A549 (cell line): ENCODE measurements around the gene PTPRCAP. TPM values are rescaled to one million over a fixed set of nuclear protein-coding genes. Genes with fewer than 3 reads are reported as not detected.

ENCODE experiments used
- ATAC-seq, 2 experiments: fragments of 200-7000 bp in 1 of 2; fragments of >200 bp in 1 of 2; cut with Nextera tagmentation in 1 of 2; cut with Tn5 transposase in 1 of 2; 3 replicates each; pipeline versions ENCODE4 v1.8.0 to v1.9.1; 2018 to 2020; ENCODE audit warnings: mild to moderate bottlenecking in 1 of 2, moderate library complexity in 1 of 2
- CTCF ChIA-PET: fragments of 300-600 bp; sonication (Branson Sonifier 250); formaldehyde crosslinking; extraction: SDS; loops from one replicate; lab custom pipeline; 2021; ENCODE audit warnings: antibody characterized with exemption, inconsistent platforms; lab: Yijun Ruan, JAX
- POLR2A ChIA-PET: fragments of 350-600 bp; formaldehyde crosslinking; extraction: SDS; loops from one replicate; lab custom pipeline; 2021; ENCODE audit warnings: antibody characterized with exemption, inconsistent platforms; lab: Yijun Ruan, JAX
- DNase-seq, 2 experiments: peaks; one replicate each; pipeline versions ENCODE4 v3.0.0 to v3.0.0-alpha.2; 2011 to 2016; ENCODE audit warnings: low read depth in 1 of 2, low spot score in 1 of 2
- FAIRE-seq: peaks from 2 replicates; lab custom pipeline; 2011; peaks lifted over from hg19 to GRCh38; lab: Jason Lieb, UNC
- H3K27ac ChIP-seq, 2 experiments: fragments of >200 bp; sonication (Bioruptor Twin); formaldehyde crosslinking; 3 replicates each; pipeline ENCODE4 v1.5.1; 2016 to 2017
- H3K4me1 ChIP-seq: fragments of >200 bp; sonication (Bioruptor Twin); formaldehyde crosslinking; 3 replicates; pipeline ENCODE4 v1.6.1; 2016
- H3K4me2 ChIP-seq: fragments of >200 bp; sonication (Bioruptor Twin); formaldehyde crosslinking; 3 replicates; pipeline ENCODE4 v1.6.1; 2016
- H3K4me3 ChIP-seq: fragments of >200 bp; sonication (Bioruptor Twin); formaldehyde crosslinking; 3 replicates; pipeline ENCODE4 v1.5.1; 2016
- H3K9me3 ChIP-seq: fragments of >200 bp; sonication (Bioruptor Twin); formaldehyde crosslinking; 3 replicates; pipeline ENCODE4 v1.6.1; 2016
- ATOH8 ChIP-seq: fragments of 250-450 bp; sonication (Bioruptor Pico); IDR thresholded peaks from 2 replicates; pipeline ENCODE4 v1.5.0; 2020; ENCODE audit warnings: low read depth, mild to moderate bottlenecking, moderate library complexity
- CBX2 ChIP-seq: fragments of 200-600 bp; sonication (generic); IDR thresholded peaks from 2 replicates; pipeline ENCODE4 v1.6.1; 2016; ENCODE audit warnings: low read depth, mild to moderate bottlenecking, borderline replicate concordance
- CHD2 ChIP-seq: fragments of 150-350 bp; IDR thresholded peaks from 2 replicates; pipeline ENCODE4 v1.6.1; 2014; ENCODE audit warnings: low read length; ENCODE audit not compliant: partially characterized antibody
- ELK1 ChIP-seq: fragments of 150-350 bp; IDR thresholded peaks from 2 replicates; pipeline ENCODE4 v1.6.1; 2014; ENCODE audit warnings: low read depth, mild to moderate bottlenecking, low read length
- EP300 ChIP-seq, 2 experiments: fragments of >200 bp; sonication (Bioruptor Twin); formaldehyde crosslinking; IDR thresholded peaks; 2 replicates in 1 of 2; 3 replicates in 1 of 2; pipeline ENCODE4 v1.6.1; 2016 to 2017
- FOSL2 ChIP-seq, 2 experiments: fragments of 450-650 bp in 1 of 2; fragments of >200 bp in 1 of 2; sonication (Bioruptor Twin) in 1 of 2; formaldehyde crosslinking; IDR thresholded peaks; 2 replicates each; pipeline versions ENCODE4 v1.5.0 to v1.6.1; 2016 to 2020; ENCODE audit warnings: mild to moderate bottlenecking in 1 of 2, moderate library complexity in 1 of 2
- GATA3 ChIP-seq: IDR thresholded peaks from 2 replicates; pipeline ENCODE4 v1.6.1; 2012; ENCODE audit warnings: borderline replicate concordance
- HOXB13 ChIP-seq: fragments of 250-450 bp; sonication (Bioruptor Pico); IDR thresholded peaks from 2 replicates; pipeline ENCODE4 v1.5.0; 2020; ENCODE audit warnings: low read depth, mild to moderate bottlenecking, moderate library complexity
- KDM1A ChIP-seq: fragments of 200-600 bp; sonication (generic); IDR thresholded peaks from 2 replicates; pipeline ENCODE4 v1.6.1; 2016; ENCODE audit warnings: low read depth, mild to moderate bottlenecking
- MAFK ChIP-seq: fragments of 450-650 bp; IDR thresholded peaks from 2 replicates; pipeline ENCODE4 v1.6.1; 2014; ENCODE audit not compliant: partially characterized antibody
- MAZ ChIP-seq: fragments of 150-350 bp; IDR thresholded peaks from 2 replicates; pipeline ENCODE4 v1.6.1; 2014; ENCODE audit warnings: antibody characterized with exemption, low read depth, low read length, borderline replicate concordance
- NPAS2 ChIP-seq: fragments of 250-450 bp; sonication (Bioruptor Pico); IDR thresholded peaks from 2 replicates; pipeline ENCODE4 v1.8.0; 2022; ENCODE audit warnings: mild to moderate bottlenecking, moderate library complexity, borderline replicate concordance
- NR3C1 ChIP-seq: fragments of >200 bp; sonication (Bioruptor Twin); formaldehyde crosslinking; IDR thresholded peaks from 3 replicates; pipeline ENCODE4 v1.6.1; 2017
- POLR2A ChIP-seq: IDR thresholded peaks from 2 replicates; pipeline ENCODE4 v1.6.1; 2012; ENCODE audit warnings: mild to moderate bottlenecking, low read length
- RAD21 ChIP-seq, 2 experiments: fragments of >200 bp in 1 of 2; sonication (Bioruptor Twin) in 1 of 2; formaldehyde crosslinking in 1 of 2; IDR thresholded peaks in 1 of 2; conservative IDR thresholded peaks in 1 of 2; 2 replicates in 1 of 2; 3 replicates in 1 of 2; pipeline ENCODE4 v1.6.1; 2012 to 2018; ENCODE audit warnings: inconsistent platforms in 1 of 2
- RCOR1 ChIP-seq: fragments of 150-350 bp; IDR thresholded peaks from 2 replicates; pipeline ENCODE4 v1.6.1; 2014; ENCODE audit warnings: antibody characterized with exemption, low read length, low read depth
- REST ChIP-seq: fragments of 200-600 bp; sonication (generic); IDR thresholded peaks from 2 replicates; pipeline ENCODE4 v1.6.1; 2016; ENCODE audit warnings: antibody characterized with exemption, mild to moderate bottlenecking, moderate library complexity
- RFX5 ChIP-seq: fragments of 450-650 bp; IDR thresholded peaks from 2 replicates; pipeline ENCODE4 v1.7.1; 2014; ENCODE audit warnings: antibody characterized with exemption, mild to moderate bottlenecking, moderate library complexity
- SREBF2 ChIP-seq: fragments of 450-650 bp; IDR thresholded peaks from 2 replicates; pipeline ENCODE4 v1.6.1; 2014; ENCODE audit warnings: mild to moderate bottlenecking, moderate library complexity
- TP53 ChIP-seq: fragments of 250-450 bp; sonication (Bioruptor Pico); IDR thresholded peaks from 2 replicates; pipeline ENCODE4 v1.5.0; 2021; ENCODE audit warnings: mild to moderate bottlenecking, moderate library complexity
- ZFP36 ChIP-seq: fragments of 450-650 bp; IDR thresholded peaks from 2 replicates; pipeline ENCODE4 v1.6.1; 2014; ENCODE audit warnings: borderline replicate concordance; ENCODE audit not compliant: partially characterized antibody
- ZNF302 ChIP-seq: fragments of 250-450 bp; sonication (Bioruptor Pico); IDR thresholded peaks from 2 replicates; pipeline ENCODE4 v1.9.0; 2021; ENCODE audit warnings: inconsistent platforms, mild to moderate bottlenecking, moderate library complexity
- WGBS: methylation state at CpG from one replicate; pipeline ENCODE4 v1.1.6; 2017; ENCODE audit errors: missing lambda C conversion rate; 5-methylcytosine and 5-hydroxymethylcytosine counted together
- polyA plus RNA-seq, 4 experiments: library from polyadenylated mRNA; depleted of rRNA in 3 of 4; stranded (reverse); fragments of >200 nt; fragmentation: RNase III in 1 of 4; extraction: RNeasy Plus Mini Kit Qiagen cat#74134 plus additional on column Dnase treatment in 1 of 4; gene quantifications; 2 replicates in 3 of 4; 3 replicates in 1 of 4; pipeline ENCODE4 v1.2.3, GENCODE V29; 2011 to 2017

PTPRCAP gene
- polyA plus RNA-seq, 2 of the 4 experiments (the other 2 are of a cell fraction) = 0.34 to 0.56 TPM

DNA sequence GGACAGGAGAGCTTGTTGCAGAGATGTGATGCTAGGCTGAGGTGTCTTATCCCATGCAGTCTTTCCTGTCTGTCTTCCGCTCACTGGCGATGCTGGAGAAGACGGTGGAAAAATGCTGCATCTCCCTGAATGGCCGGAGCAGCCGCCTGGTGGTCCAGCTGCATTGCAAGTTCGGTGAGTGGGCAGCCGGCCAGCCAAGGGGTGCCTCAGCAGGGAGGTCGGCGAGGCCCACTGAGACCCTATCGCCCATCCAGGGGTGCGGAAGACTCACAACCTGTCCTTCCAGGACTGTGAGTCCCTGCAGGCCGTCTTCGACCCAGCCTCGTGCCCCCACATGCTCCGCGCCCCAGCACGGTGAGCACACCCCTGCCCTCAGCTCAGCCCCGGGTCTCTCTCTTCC is 44.0 kb downstream of the PTPRCAP start:
- WGBS = 94% methylated on average over 14 of the region's 18 CpGs

DNA sequence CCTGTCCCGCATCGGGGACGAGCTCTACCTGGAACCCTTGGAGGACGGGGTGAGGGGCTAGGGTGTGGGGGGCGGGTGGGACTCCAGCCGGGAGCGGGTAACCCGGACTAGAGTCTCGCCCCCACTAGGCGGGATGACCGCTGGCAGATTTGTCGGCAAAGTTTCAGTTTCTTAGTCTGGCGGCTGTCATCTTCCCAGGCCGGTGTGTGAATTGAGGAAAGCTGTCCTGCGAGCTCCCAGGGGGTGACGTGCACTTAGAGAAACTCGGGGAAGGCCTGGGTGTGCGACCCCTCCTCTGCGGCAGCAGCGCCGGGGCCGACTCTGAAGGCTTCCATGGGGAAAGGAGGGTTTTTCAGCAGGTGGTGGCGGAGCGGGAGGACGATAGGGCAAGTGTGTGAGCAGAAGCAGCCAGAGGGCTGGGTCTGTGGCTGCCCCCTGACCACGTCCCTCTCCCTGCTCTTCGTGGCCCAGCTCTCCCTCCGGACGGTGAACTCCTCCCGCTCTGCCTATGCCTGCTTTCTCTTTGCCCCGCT is 45.2 kb downstream of the PTPRCAP start:
- peak; percentile 2 to 12; a peak in 4 of 6 replicates for ATAC-seq
- WGBS = 29% methylated on average over 24 of the region's 31 CpGs
- H3K9me3 ChIP-seq = no peaks in the 10 kb centered on the region
- peak overlapping the region; percentile 85 to 90 for H3K27ac ChIP-seq
- FAIRE-seq = no peak
- peak overlapping the region; percentile 92 for H3K4me2 ChIP-seq
- DNase-seq = no peak
- peaks cover 13% of the 10 kb centered on the region; the same call in 2 of the 3 replicates for H3K4me1 ChIP-seq
- ChIA-PET POLR2A (interaction anchor here (0.8 to 2.5 kb wide), 12 partner anchors 9 to 75 kb away, joined by 3 to 21 read pairs (median 3); partner anchors contain the start of genes POLD4 and PPP1CA), CTCF (interaction anchor here (0.6 to 46.2 kb wide), 8 partner anchors 0 to 129 kb away, joined by 3 to 1913 read pairs (median 11); partner anchors contain the start of genes CLCF1, PITPNM1, POLD4 and PPP1CA)
- H3K4me3 ChIP-seq = peak overlapping the region; percentile 77
- TF ChIP-seq EP300 (IDR thresholded peaks at IDR 0.05) (no peak), TP53 (CRISPR knock-in tag) (no peak), HOXB13 (CRISPR knock-in tag) (no peak), SREBF2 (no peak), ZNF302 (CRISPR knock-in tag) (no peak), ZFP36 (no peak), NR3C1 (no peak)
- TF ChIP-seq, all 56 proteins: peak for 0

More for the DNA sequence above, 44.0 kb downstream of the PTPRCAP start:
- Histone ChIP-seq H3K9me3 (no peaks in the 10 kb centered on the region), H3K4me2 (no peak overlapping the region), H3K27ac (no peak overlapping the region), H3K4me1 (peaks cover 11% of the 10 kb centered on the region; the same call in 2 of the 3 replicates), H3K4me3 (no peak overlapping the region)
- ChIA-PET POLR2A (interaction anchor here (2.5 kb wide), 1 partner anchor 8 kb away, joined by 21 read pairs; the partner anchor contains the start of gene PPP1CA), CTCF (interaction anchor here (1.5 to 46.2 kb wide), 6 partner anchors 1 to 131 kb away, joined by 4 to 1913 read pairs (median 320); partner anchors contain the start of genes CLCF1, POLD4, PPP1CA and RAD9A)
- TF ChIP-seq SREBF2 (no peak), POLR2A (no peak), NPAS2 (CRISPR knock-in tag) (no peak), KDM1A (no peak), MAZ (no peak), GATA3 (no peak), REST (no peak), RAD21 (conservative IDR thresholded peaks at IDR 0.05 in 1 of 2, IDR thresholded peaks at IDR 0.05 in 1 of 2) (no peak), CBX2 (no peak), RCOR1 (no peak), RFX5 (no peak), FOSL2 (IDR thresholded peaks at IDR 0.05) (no peak), FOSL2 (CRISPR knock-in tag; IDR thresholded peaks at IDR 0.05) (no peak), CHD2 (no peak), ELK1 (no peak), ATOH8 (no peak), MAFK (no peak)
- no peak for ATAC-seq
- FAIRE-seq = no peak
- no peak for DNase-seq
